Liver (tissue), 9 donors: Measurements from ENCODE around the gene MAPKBP1. TPM values are rescaled to one million over a fixed set of nuclear protein-coding genes. Genes with fewer than 3 reads are reported as not detected.

Experiments used
- DNase-seq: peaks from one replicate; pipeline ENCODE4 v3.0.0-alpha.2; 2017; ENCODE audit warnings: low spot score
- H3K27ac ChIP-seq, 2 donors: one replicate each; pipeline ENCODE4 v1.7.0; 2013; ENCODE audit warnings: inconsistent platforms in 2 of 2, low read length in 2 of 2, control low read depth in 1 of 2, low read depth in 1 of 2, mild to moderate bottlenecking in 1 of 2
- H3K27me3 ChIP-seq, 4 donors: one replicate each; pipeline versions ENCODE4 v1.6.1 to v1.7.0; 2013; ENCODE audit warnings: low read length in 3 of 4, inconsistent platforms in 1 of 4, mild to moderate bottlenecking in 1 of 4, moderate library complexity in 1 of 4; ENCODE audit not compliant: control insufficient read depth in 4 of 4, insufficient read depth in 4 of 4
- H3K36me3 ChIP-seq, 4 donors: one replicate each; pipeline versions ENCODE4 v1.6.1 to v1.7.0; 2013; ENCODE audit warnings: low read length in 3 of 4, mild to moderate bottlenecking in 3 of 4, low read depth in 1 of 4, moderate library complexity in 1 of 4; ENCODE audit not compliant: control insufficient read depth in 4 of 4, insufficient read depth in 3 of 4
- H3K4me1 ChIP-seq, 4 donors: one replicate each; pipeline versions ENCODE4 v1.6.1 to v1.7.0; 2013; ENCODE audit warnings: low read length in 3 of 4, mild to moderate bottlenecking in 3 of 4, moderate library complexity in 1 of 4; ENCODE audit not compliant: control insufficient read depth in 4 of 4, insufficient read depth in 4 of 4
- H3K4me3 ChIP-seq, 3 donors: one replicate each; pipeline versions ENCODE4 v1.6.1 to v1.7.0; 2013; ENCODE audit warnings: low read length in 3 of 3, control low read depth in 1 of 3, low read depth in 1 of 3, mild to moderate bottlenecking in 1 of 3
- H3K9ac ChIP-seq, 2 donors: one replicate each; pipeline ENCODE4 v1.7.0; 2013; ENCODE audit warnings: low read length in 2 of 2, mild to moderate bottlenecking in 2 of 2, moderate library complexity in 2 of 2, control low read depth in 1 of 2, low read depth in 1 of 2
- H3K9me3 ChIP-seq, 4 donors: one replicate each; pipeline versions ENCODE4 v1.6.1 to v1.7.0; 2013; ENCODE audit warnings: low read length in 3 of 4; ENCODE audit not compliant: control insufficient read depth in 4 of 4
- ATF3 ChIP-seq: IDR thresholded peaks from 2 replicates; pipeline ENCODE4 v1.6.1; 2016; ENCODE audit warnings: antibody characterized with exemption
- EGR1 ChIP-seq, 2 donors: IDR thresholded peaks; 2 replicates each; pipeline ENCODE4 v1.6.1; 2016 to 2018; ENCODE audit warnings: antibody characterized with exemption in 2 of 2, low read depth in 2 of 2
- FOXA1 ChIP-seq: IDR thresholded peaks from 2 replicates; pipeline ENCODE4 v1.6.1; 2016; ENCODE audit warnings: antibody characterized with exemption
- FOXA2 ChIP-seq: IDR thresholded peaks from 2 replicates; pipeline ENCODE4 v1.6.1; 2016; ENCODE audit warnings: antibody characterized with exemption
- GABPA ChIP-seq, 2 donors: IDR thresholded peaks in 1 of 2; conservative IDR thresholded peaks in 1 of 2; 2 replicates each; pipeline ENCODE4 v1.6.1; 2016; ENCODE audit warnings: antibody characterized with exemption in 2 of 2, mild to moderate bottlenecking in 1 of 2, moderate library complexity in 1 of 2
- HNF4A ChIP-seq, 2 donors: conservative IDR thresholded peaks; 2 replicates each; pipeline ENCODE4 v1.6.1; 2016; ENCODE audit warnings: antibody characterized with exemption in 2 of 2, mild to moderate bottlenecking in 2 of 2
- HNF4G ChIP-seq: IDR thresholded peaks from 2 replicates; pipeline ENCODE4 v1.6.1; 2016; ENCODE audit warnings: antibody characterized with exemption
- JUND ChIP-seq, 2 donors: IDR thresholded peaks; 2 replicates each; pipeline ENCODE4 v1.6.1; 2016; ENCODE audit warnings: antibody characterized with exemption in 2 of 2
- MAX ChIP-seq: IDR thresholded peaks from 2 replicates; pipeline ENCODE4 v1.6.1; 2016; ENCODE audit warnings: antibody characterized with exemption
- NR2F2 ChIP-seq: IDR thresholded peaks from 2 replicates; pipeline ENCODE4 v1.6.1; 2016; ENCODE audit warnings: antibody characterized with exemption
- RAD21 ChIP-seq, 2 donors: IDR thresholded peaks; 2 replicates each; pipeline ENCODE4 v1.6.1; 2016; ENCODE audit warnings: antibody characterized with exemption in 2 of 2, mild to moderate bottlenecking in 2 of 2
- REST ChIP-seq: IDR thresholded peaks from 2 replicates; pipeline ENCODE4 v1.6.1; 2016; ENCODE audit warnings: antibody characterized with exemption, mild to moderate bottlenecking
- RXRA ChIP-seq, 2 donors: IDR thresholded peaks; 2 replicates each; pipeline ENCODE4 v1.6.1; 2017 to 2018; ENCODE audit warnings: antibody characterized with exemption in 2 of 2, mild to moderate bottlenecking in 1 of 2
- SP1 ChIP-seq: IDR thresholded peaks from 2 replicates; pipeline ENCODE4 v1.6.1; 2018; ENCODE audit warnings: antibody characterized with exemption, mild to moderate bottlenecking
- TAF1 ChIP-seq: conservative IDR thresholded peaks from 2 replicates; pipeline ENCODE4 v1.6.1; 2016; ENCODE audit warnings: antibody characterized with exemption, mild to moderate bottlenecking
- YY1 ChIP-seq: IDR thresholded peaks from 2 replicates; pipeline ENCODE4 v1.6.1; 2016; ENCODE audit warnings: antibody characterized with exemption, mild to moderate bottlenecking
- ZBTB33 ChIP-seq: IDR thresholded peaks from 2 replicates; pipeline ENCODE4 v1.6.1; 2016; ENCODE audit warnings: antibody characterized with exemption
- WGBS: extraction: QIAGEN DNeasy Blood & Tissue Kit; methylation state at CpG from one replicate; pipeline ENCODE4 v1.1.7; 2013; 5-methylcytosine and 5-hydroxymethylcytosine counted together
- polyA plus RNA-seq, 2 donors: library from polyadenylated mRNA; stranded (reverse) in 1 of 2; unstranded in 1 of 2; fragments of 200-250 nt in 1 of 2; fragments of >200 nt in 1 of 2; fragmentation: Nextera tagmentation in 1 of 2; extraction: Ambion mirVana in 1 of 2; gene quantifications; one replicate each; pipeline versions ENCODE4 v1.2.1 to v1.2.3, GENCODE V29; 2013 to 2015
- total RNA-seq, 2 donors: library from RNA; depleted of rRNA; stranded (reverse); fragments of >200 nt; gene quantifications; one replicate each; pipeline ENCODE4 v1.2.3, GENCODE V29; 2014
- donor health status: healthy.
- donor health status: healthy.
- donor health status: healthy.
- donor health status: healthy.
- donor health status: healthy.

Gene MAPKBP1
- total and polyA plus RNA-seq, 4 donors, result 0.89 to 10.3 (median 2.7) TPM

GRCh38 chr15:41827290-41827879 lies 53.1 kb downstream of the MAPKBP1 start:
- WGBS, result 7% methylated on average over 37 of the region's 37 CpGs
- Histone ChIP-seq H3K27ac (peak overlapping the region in 1 of 2 donors; percentile 29), H3K4me3 (peak overlapping the region in 2 of 3 donors; percentile 48 to 76), H3K9ac (no peak overlapping the region), H3K4me1 (peaks cover 0 to 12% (median 11%) of the 10 kb centered on the region in 4 donors), H3K9me3 (no peaks in the 10 kb centered on the region), H3K27me3 (no peaks in the 10 kb centered on the region), H3K36me3 (peaks cover 0 to 11% (median 3%) of the 10 kb centered on the region in 4 donors)
- TF ChIP-seq RXRA (IDR thresholded peaks at IDR 0.05) (peak; percentile 18 to 29), HNF4A (conservative IDR thresholded peaks at IDR 0.05) (peak; percentile 38 to 45), ATF3 (no peak), FOXA2 (peak; percentile 10), EGR1 (IDR thresholded peaks at IDR 0.05; ENCODE audit: low read depth in 2 of 2) (peak in 1 of 2 donors; percentile 21), FOXA1 (no peak)
- peak; percentile 39 for DNase-seq

GRCh38 chr15:41827880-41828806 lies 53.9 kb downstream of the MAPKBP1 start, which contains the start of gene JMJD7:
Gene JMJD7, plus strand, starts transcription at chr15:41828092. Its CDS starts 33 bp downstream, at chr15:41828125.
- H3K27ac ChIP-seq, result peak within 1 kb of the TSS; percentile 73 to 87
- no peaks in the 10 kb centered on the region for H3K9me3 ChIP-seq
- H3K4me1 ChIP-seq, result peaks cover 0 to 12% (median 11%) of the 10 kb centered on the region in 4 donors
- 1% methylated on average over 66 of the region's 66 CpGs for WGBS
- H3K36me3 ChIP-seq, result peaks cover 0 to 9% (median 2%) of the 10 kb centered on the region in 4 donors
- peak within 1 kb of the TSS; percentile 68 to 75 for H3K9ac ChIP-seq
- DNase-seq, result peak; percentile 100
- peak within 1 kb of the TSS; percentile 76 to 86 (median 83) for H3K4me3 ChIP-seq
- no peaks in the 10 kb centered on the region for H3K27me3 ChIP-seq
- TF ChIP-seq SP1, result peak; percentile 56
- TF ChIP-seq HNF4G, result no peak
- no peak for TF ChIP-seq REST
- peak; percentile 86 for TF ChIP-seq YY1
- TF ChIP-seq HNF4A (conservative IDR thresholded peaks at IDR 0.05), result no peak
- no peak for TF ChIP-seq TAF1
- TF ChIP-seq JUND (IDR thresholded peaks at IDR 0.05), result no peak
- TF ChIP-seq FOXA1, result peak; percentile 50
- no peak for TF ChIP-seq FOXA2
- no peak for TF ChIP-seq ZBTB33
- no peak for TF ChIP-seq MAX
- TF ChIP-seq NR2F2, result no peak
- TF ChIP-seq GABPA (IDR thresholded peaks at IDR 0.05 in 1 of 2, conservative IDR thresholded peaks at IDR 0.05 in 1 of 2), result no peak
- peak in 1 of 2 donors; percentile 44 for TF ChIP-seq RAD21 (IDR thresholded peaks at IDR 0.05)
